K562 (cell line): ENCODE measurements around the gene TFAP2D. TPM values are rescaled to one million over a fixed set of nuclear protein-coding genes. Genes with fewer than 3 reads are reported as not detected.

Experiments
- ATAC-seq: fragments of 200-7000 bp; cut with Tn5 transposase; 3 replicates; pipeline ENCODE4 v1.9.1; 2020; ENCODE audit warnings: moderate library complexity
- BruUV-seq: library from RNA; stranded (reverse); fragments of 400-500 nt; replicated peaks from 2 replicates; lab custom pipeline; 2021; lab: Mats Ljungman, UMichigan
- CTCF ChIA-PET: fragments of 300-600 bp; formaldehyde crosslinking; extraction: SDS; loops from one replicate; lab custom pipeline; 2021; ENCODE audit warnings: low intra/inter-chr PET ratio; lab: Yijun Ruan, JAX
- POLR2A ChIA-PET: fragments of 300-600, 350-650 bp; sonication (Branson Sonifier 250); formaldehyde crosslinking; extraction: SDS; loops from one replicate; lab custom pipeline; 2021; ENCODE audit warnings: antibody characterized with exemption, inconsistent platforms; lab: Yijun Ruan, JAX
- DNase-seq, 4 experiments: peaks; one replicate each; pipeline versions ENCODE4 v3.0.0 to v3.0.0-alpha.2; 2011 to 2018; ENCODE audit warnings: low spot score in 3 of 4, mixed read lengths in 3 of 4; ENCODE audit errors: extremely low read depth in 1 of 4
- FAIRE-seq: peaks from 2 replicates; lab custom pipeline; 2011; peaks lifted over from hg19 to GRCh38; lab: Jason Lieb, UNC
- H2AFZ ChIP-seq: 2 replicates; pipeline ENCODE4 v1.6.0; 2011; ENCODE audit warnings: low read depth, low read length, control low read depth, inconsistent platforms
- H3K27ac ChIP-seq: fragments of 200-600 bp; 3 replicates; pipeline ENCODE4 v1.8.0; 2011; ENCODE audit warnings: low read depth, mild to moderate bottlenecking, control low read depth, inconsistent platforms, low read length, moderate library complexity, mixed read lengths; ENCODE audit errors: extremely low read depth
- H3K27me3 ChIP-seq, 2 experiments: fragments of 300-600 bp in 1 of 2; 2 replicates in 1 of 2; 3 replicates in 1 of 2; pipeline versions ENCODE4 v1.6.0 to v1.8.0; 2011; ENCODE audit warnings: inconsistent platforms in 2 of 2, low read length in 2 of 2, mild to moderate bottlenecking in 1 of 2, mixed read lengths in 1 of 2, moderate library complexity in 1 of 2; ENCODE audit not compliant: control insufficient read depth in 2 of 2, insufficient read depth in 2 of 2
- H3K36me3 ChIP-seq: fragments of 300-600 bp; 3 replicates; pipeline ENCODE4 v1.8.0; 2011; ENCODE audit warnings: mild to moderate bottlenecking, low read length, inconsistent platforms; ENCODE audit not compliant: control insufficient read depth, insufficient read depth
- H3K4me1 ChIP-seq, 2 experiments: fragments of 200-600 bp in 1 of 2; replicated peaks in 1 of 2; 2 replicates in 1 of 2; 3 replicates in 1 of 2; pipeline versions ENCODE4 v1.5.1 to v1.8.0; 2011; ENCODE audit warnings: inconsistent platforms in 2 of 2, low read length in 2 of 2, mild to moderate bottlenecking in 1 of 2, mixed read lengths in 1 of 2, moderate library complexity in 1 of 2; ENCODE audit not compliant: control insufficient read depth in 2 of 2, insufficient read depth in 2 of 2
- H3K4me2 ChIP-seq: 2 replicates; pipeline ENCODE4 v1.6.1; 2011; ENCODE audit warnings: low read length, control low read depth, inconsistent platforms, mixed read lengths; ENCODE audit not compliant: insufficient read depth
- H3K4me3 ChIP-seq: fragments of 200-600 bp; sonication (generic), shearing (Covaris generic); 2 replicates; pipeline ENCODE4 v1.5.1; 2016; ENCODE audit warnings: control low read depth, inconsistent platforms
- H3K79me2 ChIP-seq: fragments of 200-600 bp; 3 replicates; pipeline ENCODE4 v1.8.0; 2011; ENCODE audit warnings: low read length, inconsistent platforms; ENCODE audit not compliant: control insufficient read depth, insufficient read depth
- H3K9ac ChIP-seq, 2 experiments: 2 replicates each; pipeline versions ENCODE4 v1.6.0 to v1.6.1; 2011; ENCODE audit warnings: low read depth in 2 of 2, low read length in 2 of 2, control low read depth in 1 of 2, inconsistent platforms in 1 of 2, mild to moderate bottlenecking in 1 of 2, mixed read lengths in 1 of 2; ENCODE audit not compliant: insufficient read depth in 1 of 2
- H3K9me1 ChIP-seq: one replicate; pipeline ENCODE4 v1.6.0; 2011; ENCODE audit warnings: inconsistent platforms, mild to moderate bottlenecking, low read length, moderate library complexity; ENCODE audit not compliant: control insufficient read depth, insufficient read depth
- H3K9me3 ChIP-seq: replicated peaks from 2 replicates; pipeline ENCODE4 v1.5.1; 2011; ENCODE audit warnings: low read depth, low read length, inconsistent platforms; ENCODE audit not compliant: control insufficient read depth, insufficient read depth
- H4K20me1 ChIP-seq: replicated peaks from 2 replicates; pipeline ENCODE4 v1.6.1; 2011; ENCODE audit warnings: low read length, inconsistent platforms, mixed read lengths; ENCODE audit not compliant: control insufficient read depth, insufficient read depth
- CBX1 ChIP-seq: sonication (generic); IDR thresholded peaks from 2 replicates; pipeline ENCODE4 v1.6.1; 2016; ENCODE audit warnings: antibody characterized with exemption, low read depth, mild to moderate bottlenecking
- CBX3 ChIP-seq, 2 experiments: IDR thresholded peaks; 1 replicate in 1 of 2; 2 replicates in 1 of 2; pipeline ENCODE4 v1.6.1; 2012; ENCODE audit warnings: inconsistent platforms in 2 of 2, low read length in 2 of 2, borderline replicate concordance in 1 of 2, control low read depth in 1 of 2
- CEBPB ChIP-seq: fragments of 450-650 bp; IDR thresholded peaks from 2 replicates; pipeline ENCODE4 v1.6.1; 2016; ENCODE audit warnings: missing genetic modification characterization, missing compliant biosample characterization
- CREB5 ChIP-seq: fragments of 250-450 bp; sonication (Bioruptor Pico); IDR thresholded peaks from 2 replicates; pipeline ENCODE4 v1.5.0; 2020; ENCODE audit warnings: mild to moderate bottlenecking
- HDAC8 ChIP-seq: fragments of 450-650 bp; IDR thresholded peaks from 2 replicates; pipeline ENCODE4 v1.6.1; 2016; ENCODE audit warnings: mild to moderate bottlenecking, missing genetic modification characterization, moderate library complexity, missing compliant biosample characterization
- HNRNPH1 ChIP-seq: fragments of 200-400 bp; formaldehyde crosslinking; optimal IDR thresholded peaks from 2 replicates; pipeline ENCODE3; 2017; ENCODE audit warnings: low read depth, mild to moderate bottlenecking, low read length, moderate library complexity
- IRF1 ChIP-seq: sonication (generic); formaldehyde crosslinking; IDR thresholded peaks from 2 replicates; pipeline ENCODE4 v1.8.0; 2022; ENCODE audit warnings: missing genetic modification reagents, mild to moderate bottlenecking, borderline replicate concordance
- NONO ChIP-seq, 2 experiments: fragments of 200-400 bp in 1 of 2; fragments of 450-650 bp in 1 of 2; formaldehyde crosslinking in 1 of 2; IDR thresholded peaks; 2 replicates each; pipeline ENCODE4 v1.6.1; 2017; ENCODE audit warnings: low read depth in 2 of 2, mild to moderate bottlenecking in 2 of 2, moderate library complexity in 2 of 2, low read length in 1 of 2
- PHTF2 ChIP-seq: fragments of 250-450 bp; sonication (Bioruptor Pico); IDR thresholded peaks from 2 replicates; pipeline ENCODE4 v1.5.0; 2021; ENCODE audit warnings: mild to moderate bottlenecking
- POLR2AphosphoS2 ChIP-seq: IDR thresholded peaks from 2 replicates; pipeline ENCODE4 v1.6.1; 2012; ENCODE audit warnings: low read length, improper control_type of control experiment
- POLR2B ChIP-seq: fragments of 450-650 bp; IDR thresholded peaks from 2 replicates; pipeline ENCODE4 v1.6.1; 2018; ENCODE audit warnings: low read depth; ENCODE audit not compliant: partially characterized antibody
- POLR2G ChIP-seq: fragments of 200-400 bp; formaldehyde crosslinking; IDR thresholded peaks from 2 replicates; pipeline ENCODE4 v1.6.1; 2017; ENCODE audit warnings: low read depth, mild to moderate bottlenecking, antibody characterized with exemption, low read length, moderate library complexity
- SNAPC5 ChIP-seq: fragments of 250-450 bp; sonication (Bioruptor Pico); IDR thresholded peaks from 2 replicates; pipeline ENCODE4 v1.8.0; 2021; ENCODE audit warnings: moderate library complexity, mild to moderate bottlenecking, inconsistent platforms
- TAF15 ChIP-seq: fragments of 200-400 bp; formaldehyde crosslinking; IDR thresholded peaks from 2 replicates; pipeline ENCODE4 v1.6.1; 2017; ENCODE audit warnings: mild to moderate bottlenecking, low read depth, low read length, moderate library complexity
- TARDBP ChIP-seq: fragments of 450-650 bp; IDR thresholded peaks from 2 replicates; pipeline ENCODE4 v1.6.1; 2016
- ZC3H8 ChIP-seq: fragments of 450-650 bp; IDR thresholded peaks from 2 replicates; pipeline ENCODE4 v1.6.1; 2017
- in situ Hi-C: fragments of 300-500 bp; cut with MboI; formaldehyde crosslinking; loops from 4 replicates; pipeline ENCODE4 v1.15.0; 2018; ENCODE audit warnings: inconsistent platforms, mixed read lengths
- intact Hi-C: fragments of 100-400 bp; cut with micrococcal nuclease; formaldehyde crosslinking; loops from 2 replicates; pipeline ENCODE4 v1.14.2; 2022
- polyA plus RNA-seq, 8 experiments: library from polyadenylated mRNA; depleted of rRNA in 4 of 8; stranded (reverse) in 5 of 8; unstranded in 3 of 8; fragments of >200 nt; fragmentation: Nextera tagmentation in 2 of 8; fragmentation: Illumina TruSeq in 1 of 8; extraction: Ambion mirVana in 2 of 8; extraction: Trizol in 1 of 8; gene quantifications; 2 replicates each; pipeline versions ENCODE4 v1.2.1 to v1.2.3, GENCODE V29; 2011 to 2014; ENCODE audit warnings: inconsistent platforms in 1 of 8, missing spikeins in 1 of 8
- total RNA-seq, 7 experiments: library from RNA; depleted of rRNA in 6 of 7; stranded (reverse); fragments of >200 nt in 6 of 7; fragmentation: Illumina TruSeq in 2 of 7; extraction: Trizol in 2 of 7; gene quantifications; 2 replicates each; pipeline versions ENCODE4 v1.2.1 to v1.2.3, GENCODE V29; 2011 to 2021; ENCODE audit warnings: low replicate concordance in 1 of 7
- TF ChIP-seq, protein P1 (sequence below): fragments of 450-650 bp; formaldehyde crosslinking; IDR thresholded peaks from 2 replicates; pipeline ENCODE4 v1.4.0; 2020; ENCODE audit warnings: mild to moderate bottlenecking, mixed read lengths
- TF ChIP-seq, protein P2 (sequence below): IDR thresholded peaks from 2 replicates; pipeline ENCODE4 v1.6.1; 2014; ENCODE audit warnings: antibody characterized with exemption

TFAP2D gene
- total and polyA plus RNA-seq, 9 of the 15 experiments (the other 6 are each of a cell fraction or from before 2014, with no cell fraction given), result not detected

DNA sequence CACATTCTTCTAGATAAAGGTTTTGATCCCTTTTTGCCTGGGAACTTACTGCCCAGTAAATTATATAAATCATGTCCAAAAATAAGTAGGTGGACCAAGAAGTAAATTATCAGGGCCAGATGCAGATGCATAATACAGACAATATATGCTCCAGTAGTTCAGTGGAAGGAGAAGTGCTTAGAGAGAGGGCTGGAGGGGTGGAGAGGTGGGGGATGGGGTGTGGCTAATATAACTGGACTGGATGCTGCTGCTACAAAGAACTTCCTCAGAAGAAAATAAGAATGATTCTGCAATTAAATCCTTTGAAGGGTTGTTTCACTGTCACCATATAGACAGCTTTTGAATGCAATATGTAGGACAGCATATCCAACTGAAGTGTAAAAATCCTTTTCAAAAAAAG lies 14.8 kb upstream of the TFAP2D start:
- no peaks in the 10 kb centered on the region for H4K20me1 ChIP-seq
- H2AFZ ChIP-seq, result no peak overlapping the region
- no peaks in the 10 kb centered on the region for H3K9me3 ChIP-seq
- no peak overlapping the region for H3K27ac ChIP-seq
- H3K4me3 ChIP-seq, result no peak overlapping the region
- no peaks in the 10 kb centered on the region for H3K4me1 ChIP-seq
- FAIRE-seq (no peak), ATAC-seq (no peak), DNase-seq (no peak)
- intact Hi-C loops (no loop called here), in situ Hi-C loops (no loop called here)
- H3K9me1 ChIP-seq, result no peaks in the 10 kb centered on the region
- no peaks in the 10 kb centered on the region for H3K79me2 ChIP-seq
- TF ChIP-seq IRF1 (CRISPR knock-in tag) (no peak), CREB5 (CRISPR knock-in tag) (no peak), PHTF2 (no peak), CBX3 (IDR thresholded peaks at IDR 0.05; ENCODE audit: borderline replicate concordance in 1 of 2, low read length in 2 of 2) (no peak), CEBPB (no peak), POLR2AphosphoS2 (no peak), CBX1 (no peak), NONO (IDR thresholded peaks at IDR 0.05; ENCODE audit: low read depth in 2 of 2, low read length in 1 of 2) (no peak), POLR2B (no peak), HDAC8 (no peak), POLR2G (no peak), ZC3H8 (no peak), TARDBP (no peak), TAF15 (no peak), SNAPC5 (CRISPR knock-in tag) (no peak), HNRNPH1 (no peak)
- TF ChIP-seq, protein P1, sequence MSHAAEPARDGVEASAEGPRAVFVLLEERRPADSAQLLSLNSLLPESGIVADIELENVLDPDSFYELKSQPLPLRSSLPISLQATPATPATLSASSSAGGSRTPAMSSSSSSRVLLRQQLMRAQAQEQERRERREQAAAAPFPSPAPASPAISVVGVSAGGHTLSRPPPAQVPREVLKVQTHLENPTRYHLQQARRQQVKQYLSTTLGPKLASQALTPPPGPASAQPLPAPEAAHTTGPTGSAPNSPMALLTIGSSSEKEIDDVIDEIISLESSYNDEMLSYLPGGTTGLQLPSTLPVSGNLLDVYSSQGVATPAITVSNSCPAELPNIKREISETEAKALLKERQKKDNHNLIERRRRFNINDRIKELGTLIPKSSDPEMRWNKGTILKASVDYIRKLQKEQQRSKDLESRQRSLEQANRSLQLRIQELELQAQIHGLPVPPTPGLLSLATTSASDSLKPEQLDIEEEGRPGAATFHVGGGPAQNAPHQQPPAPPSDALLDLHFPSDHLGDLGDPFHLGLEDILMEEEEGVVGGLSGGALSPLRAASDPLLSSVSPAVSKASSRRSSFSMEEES (CRISPR knock-in tag), result no peak
- TF ChIP-seq, protein P2, sequence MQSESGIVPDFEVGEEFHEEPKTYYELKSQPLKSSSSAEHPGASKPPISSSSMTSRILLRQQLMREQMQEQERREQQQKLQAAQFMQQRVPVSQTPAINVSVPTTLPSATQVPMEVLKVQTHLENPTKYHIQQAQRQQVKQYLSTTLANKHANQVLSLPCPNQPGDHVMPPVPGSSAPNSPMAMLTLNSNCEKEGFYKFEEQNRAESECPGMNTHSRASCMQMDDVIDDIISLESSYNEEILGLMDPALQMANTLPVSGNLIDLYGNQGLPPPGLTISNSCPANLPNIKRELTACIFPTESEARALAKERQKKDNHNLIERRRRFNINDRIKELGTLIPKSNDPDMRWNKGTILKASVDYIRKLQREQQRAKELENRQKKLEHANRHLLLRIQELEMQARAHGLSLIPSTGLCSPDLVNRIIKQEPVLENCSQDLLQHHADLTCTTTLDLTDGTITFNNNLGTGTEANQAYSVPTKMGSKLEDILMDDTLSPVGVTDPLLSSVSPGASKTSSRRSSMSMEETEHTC, result no peak
- BruUV-seq, result no TSS peak
- no peak overlapping the region for H3K4me2 ChIP-seq
- no peaks in the 10 kb centered on the region for H3K36me3 ChIP-seq
- CTCF ChIA-PET, result no interaction called here
- no peaks in the 10 kb centered on the region for H3K27me3 ChIP-seq
- no peak overlapping the region for H3K9ac ChIP-seq
- POLR2A ChIA-PET, result no interaction called here
